ENCODE results near the gene IL36RN.

IL36RN gene

GRCh38 chr2:113050921-113051895 lies 7.8 kb upstream of the IL36RN start:
- no peak for DNase-seq (ENCODE audit: low read depth, low spot score)

- no peak for DNase-seq (ENCODE audit: low read depth, low spot score)
These were observed 6.5 kb upstream of the IL36RN start, which contains the start of gene IL36B for GRCh38 chr2:113052396-113052917. Gene IL36B (minus strand): TSS chr2:113052867.

- DNase-seq (ENCODE audit: low read depth, low spot score): no peak
These were observed 5.3 kb upstream of the IL36RN start for GRCh38 chr2:113053666-113054065.

- DNase-seq (ENCODE audit: low read depth, low spot score): no peak
These were observed 4.9 kb upstream of the IL36RN start for GRCh38 chr2:113054066-113054465.

GRCh38 chr2:113056521-113056920 lies 2.5 kb upstream of the IL36RN start:
- DNase-seq (ENCODE audit: low read depth, low spot score): no peak

- DNase-seq (ENCODE audit: low read depth, low spot score): no peak
These were observed 1.9 kb upstream of the IL36RN start for GRCh38 chr2:113057117-113057516.

GRCh38 chr2:113058411-113058994 lies 495 bp upstream of the IL36RN start:
- DNase-seq (ENCODE audit: low read depth, low spot score): no peak

- no peak for DNase-seq (ENCODE audit: low read depth, low spot score)
These were observed 1.4 kb downstream of the IL36RN start for GRCh38 chr2:113060396-113060795.

GRCh38 chr2:113060796-113061195 lies 1.8 kb downstream of the IL36RN start:
- DNase-seq (ENCODE audit: low read depth, low spot score): no peak

GRCh38 chr2:113061241-113061640 lies 2.2 kb downstream of the IL36RN start:
- no peak for DNase-seq (ENCODE audit: low read depth, low spot score)

- DNase-seq (ENCODE audit: low read depth, low spot score): no peak
These were observed 3.1 kb downstream of the IL36RN start for GRCh38 chr2:113061896-113062770.

GRCh38 chr2:113064281-113064680 lies 5.3 kb downstream of the IL36RN start:
- DNase-seq (ENCODE audit: low read depth, low spot score): no peak

GRCh38 chr2:113064898-113065297 lies 5.9 kb downstream of the IL36RN start:
- DNase-seq (ENCODE audit: low read depth, low spot score): no peak

GRCh38 chr2:113067681-113068080 lies 8.7 kb downstream of the IL36RN start, which contains the start of gene IL1F10:
Gene IL1F10 (plus strand): TSS chr2:113067970. CDS start chr2:113072739, 4,769 bp downstream.
- no peak for DNase-seq (ENCODE audit: low read depth, low spot score)

GRCh38 chr2:113068249-113068648 lies 9.3 kb downstream of the IL36RN start:
- DNase-seq (ENCODE audit: low read depth, low spot score): no peak

GRCh38 chr2:113068706-113069485 lies 9.9 kb downstream of the IL36RN start:
- DNase-seq (ENCODE audit: low read depth, low spot score): no peak

- DNase-seq (ENCODE audit: low read depth, low spot score): no peak
These were observed 10.9 kb downstream of the IL36RN start for GRCh38 chr2:113069676-113070605.

GRCh38 chr2:113070606-113070975 lies 11.6 kb downstream of the IL36RN start:
- DNase-seq (ENCODE audit: low read depth, low spot score): no peak

GRCh38 chr2:113072584-113072983 lies 13.6 kb downstream of the IL36RN start:
- DNase-seq (ENCODE audit: low read depth, low spot score): no peak

All from astrocyte of the hippocampus (primary cell).